CD14-positive monocyte (primary cell): ENCODE measurements around the gene TOM1L2. TPM values are rescaled to one million over a fixed set of nuclear protein-coding genes. Genes with fewer than 3 reads are reported as not detected.

Experiments
- DNase-seq, 3 donors: peaks; one replicate each; pipeline ENCODE4 v3.0.0-alpha.2; 2011 to 2022
- H2AFZ ChIP-seq: 2 replicates; pipeline ENCODE4 v1.6.0; 2012; ENCODE audit warnings: mild to moderate bottlenecking, low read depth, low read length, inconsistent platforms; ENCODE audit not compliant: insufficient read depth, poor library complexity, severe bottlenecking
- H3K27ac ChIP-seq, 2 donors: 1 replicate in 1 of 2; 2 replicates in 1 of 2; pipeline ENCODE4 v1.5.1; 2012 to 2013; ENCODE audit warnings: low read length in 2 of 2, control low read depth in 1 of 2, inconsistent platforms in 1 of 2, low read depth in 1 of 2, mild to moderate bottlenecking in 1 of 2
- H3K27me3 ChIP-seq, 2 donors: one replicate each; pipeline versions ENCODE4 v1.6.0 to v1.6.1; 2011 to 2013; ENCODE audit warnings: low read length in 2 of 2; ENCODE audit not compliant: control insufficient read depth in 2 of 2, insufficient read depth in 2 of 2
- H3K36me3 ChIP-seq, 2 donors: replicated peaks in 1 of 2; 1 replicate in 1 of 2; 2 replicates in 1 of 2; pipeline versions ENCODE4 v1.5.1 to v1.6.1; 2012 to 2013; ENCODE audit warnings: low read length in 2 of 2, control low read depth in 1 of 2, inconsistent platforms in 1 of 2, mild to moderate bottlenecking in 1 of 2; ENCODE audit not compliant: insufficient read depth in 2 of 2, control insufficient read depth in 1 of 2
- H3K4me1 ChIP-seq, 2 donors: 1 replicate in 1 of 2; 2 replicates in 1 of 2; pipeline versions ENCODE4 v1.5.1 to v1.6.1; 2012 to 2013; ENCODE audit warnings: low read length in 2 of 2, control low read depth in 1 of 2, inconsistent platforms in 1 of 2, mild to moderate bottlenecking in 1 of 2, moderate library complexity in 1 of 2; ENCODE audit not compliant: insufficient read depth in 2 of 2, control insufficient read depth in 1 of 2
- H3K4me2 ChIP-seq: replicated peaks from 2 replicates; pipeline ENCODE3; 2012; ENCODE audit warnings: low read length, moderate library complexity, mild to moderate bottlenecking; ENCODE audit not compliant: poor library complexity, severe bottlenecking; ENCODE audit errors: extremely low read depth
- H3K4me3 ChIP-seq, 3 experiments: fragments of 200-600 bp in 1 of 3; sonication (generic) in 1 of 3; replicated peaks in 1 of 3; 1 replicate in 2 of 3; 2 replicates in 1 of 3; pipeline ENCODE4 v1.5.1; 2011 to 2013; ENCODE audit warnings: low read length in 3 of 3, mild to moderate bottlenecking in 3 of 3, control low read depth in 2 of 3, low read depth in 2 of 3, inconsistent platforms in 1 of 3, moderate library complexity in 1 of 3
- H3K79me2 ChIP-seq: 2 replicates; pipeline ENCODE4 v1.6.0; 2012; ENCODE audit warnings: mild to moderate bottlenecking, control low read depth, inconsistent platforms, low read length, moderate library complexity; ENCODE audit not compliant: insufficient read depth
- H3K9ac ChIP-seq: 2 replicates; pipeline ENCODE4 v1.6.0; 2017; ENCODE audit warnings: low read length, mild to moderate bottlenecking; ENCODE audit not compliant: insufficient read depth, poor library complexity, severe bottlenecking
- H3K9me3 ChIP-seq, 2 donors: replicated peaks in 1 of 2; 1 replicate in 1 of 2; 2 replicates in 1 of 2; pipeline versions ENCODE4 v1.5.1 to v1.6.1; 2012 to 2013; ENCODE audit warnings: low read length in 2 of 2, control low read depth in 1 of 2; ENCODE audit not compliant: control insufficient read depth in 1 of 2, insufficient read depth in 1 of 2
- H4K20me1 ChIP-seq: 2 replicates; pipeline ENCODE4 v1.6.0; 2012; ENCODE audit warnings: mild to moderate bottlenecking, low read length, control low read depth, moderate library complexity; ENCODE audit not compliant: insufficient read depth
- H3K27ac Mint-ChIP-seq, 7 donors: one replicate each; pipeline ENCODE4 v1.8.0; 2020; ENCODE audit warnings: mild to moderate bottlenecking in 7 of 7, mixed read lengths in 7 of 7, moderate library complexity in 6 of 7, inconsistent platforms in 2 of 7
- H3K27me3 Mint-ChIP-seq, 3 donors: one replicate each; pipeline ENCODE4 v1.8.0; 2021 to 2022; ENCODE audit warnings: low read depth in 3 of 3, mild to moderate bottlenecking in 3 of 3, mixed read lengths in 3 of 3, moderate library complexity in 3 of 3, inconsistent platforms in 1 of 3
- H3K36me3 Mint-ChIP-seq, 2 donors: one replicate each; pipeline ENCODE4 v1.8.0; 2020; ENCODE audit warnings: mixed read lengths in 2 of 2, inconsistent platforms in 1 of 2, mild to moderate bottlenecking in 1 of 2
- H3K4me1 Mint-ChIP-seq: one replicate; pipeline ENCODE4 v1.8.0; 2020; ENCODE audit warnings: mild to moderate bottlenecking, mixed read lengths
- H3K4me3 Mint-ChIP-seq, 2 donors: one replicate each; pipeline ENCODE4 v1.8.0; 2020; ENCODE audit warnings: mild to moderate bottlenecking in 2 of 2, mixed read lengths in 2 of 2, moderate library complexity in 1 of 2
- H3K9me3 Mint-ChIP-seq, 7 donors: one replicate each; pipeline ENCODE4 v1.8.0; 2020 to 2022; ENCODE audit warnings: mixed read lengths in 7 of 7, mild to moderate bottlenecking in 6 of 7, moderate library complexity in 6 of 7, inconsistent platforms in 2 of 7
- CTCF ChIP-seq: fragments of 200-600 bp; IDR thresholded peaks from one replicate; pipeline ENCODE4 v1.8.0; 2022; ENCODE audit warnings: antibody characterized with exemption, mild to moderate bottlenecking
- WGBS: methylation state at CpG from one replicate; pipeline ENCODE4 v1.1.5; 2013; ENCODE audit warnings: missing lambda C conversion rate; ENCODE audit not compliant: insufficient coverage; 5-methylcytosine and 5-hydroxymethylcytosine counted together
- intact Hi-C, 2 donors: fragments of 100-400 bp; cut with micrococcal nuclease; formaldehyde crosslinking; loops; one replicate each; pipeline versions ENCODE4 v1.15.0 to v1.15.1; 2023
- polyA plus RNA-seq, 3 donors: library from polyadenylated mRNA; depleted of rRNA in 1 of 3; unstranded in 2 of 3; stranded (reverse) in 1 of 3; fragments of 300-500 nt in 2 of 3; fragments of >200 nt in 1 of 3; fragmentation: Illumina TruSeq in 2 of 3; gene quantifications; 1 replicate in 2 of 3; 2 replicates in 1 of 3; pipeline ENCODE4 v1.2.3, GENCODE V29; 2012 to 2021

Gene TOM1L2
- polyA plus RNA-seq, 3 donors, result 1.7 to 28.2 (median 2.8) TPM

DNA sequence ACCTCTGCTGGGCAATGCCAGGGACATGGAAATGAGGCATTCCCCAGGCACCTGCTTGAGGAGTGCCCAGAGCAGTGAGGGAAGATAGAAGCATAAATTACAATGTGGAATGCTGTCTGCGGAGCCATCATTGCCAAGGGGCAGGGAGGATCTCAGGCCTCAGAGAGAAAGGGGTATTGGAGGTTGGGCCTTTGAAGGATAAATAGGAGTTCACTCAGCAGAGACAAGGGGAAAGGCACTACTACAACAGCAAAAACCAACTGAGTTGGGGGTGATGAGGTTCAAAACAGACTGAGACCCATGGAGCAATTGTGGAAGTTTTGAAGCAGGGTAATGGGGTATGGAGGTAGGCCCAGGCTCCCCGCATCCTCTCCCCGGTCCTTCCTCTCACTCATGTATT is 168.2 kb downstream of the TOM1L2 start:
- Mint-ChIP-seq H3K9me3 (no peaks in the 10 kb centered on the region), H3K4me3 (no peak overlapping the region), H3K27ac (no peak overlapping the region), H3K4me1 (no peaks in the 10 kb centered on the region), H3K27me3 (peaks cover 0 to 2% (median 0%) of the 10 kb centered on the region in 3 donors), H3K36me3 (peaks cover 34 to 35% of the 10 kb centered on the region in 2 donors)
- no peak overlapping the region for H2AFZ ChIP-seq
- H4K20me1 ChIP-seq, result no peaks in the 10 kb centered on the region
- no peak overlapping the region for H3K27ac ChIP-seq
- H3K36me3 ChIP-seq, result peaks cover 20 to 31% of the 10 kb centered on the region in 2 donors
- no peaks in the 10 kb centered on the region for H3K79me2 ChIP-seq
- intact Hi-C loops, result no loop called here
- no peaks in the 10 kb centered on the region for H3K9me3 ChIP-seq
- no peak overlapping the region for H3K4me2 ChIP-seq
- H3K4me1 ChIP-seq, result no peaks in the 10 kb centered on the region
- no peak overlapping the region for H3K4me3 ChIP-seq
- no peak for DNase-seq
- 94% methylated on average over 2 of the region's 3 CpGs for WGBS
- no peaks in the 10 kb centered on the region for H3K27me3 ChIP-seq
- no peak for TF ChIP-seq CTCF
- no peak overlapping the region for H3K9ac ChIP-seq

- TF ChIP-seq CTCF, result no peak
- H3K36me3 ChIP-seq, result peaks cover 33 to 44% of the 10 kb centered on the region in 2 donors
- intact Hi-C loops, result no loop called here
- whole genome bisulfite sequencing, result 96% methylated on average over 9 of the region's 13 CpGs
- no peak overlapping the region for H3K27ac Mint-ChIP-seq
- no peaks in the 10 kb centered on the region for H4K20me1 ChIP-seq
- H3K4me3 ChIP-seq, result no peak overlapping the region
- H3K36me3 Mint-ChIP-seq, result peaks cover 35 to 44% of the 10 kb centered on the region in 2 donors
- H3K27me3 ChIP-seq, result no peaks in the 10 kb centered on the region
- H3K4me1 ChIP-seq, result no peaks in the 10 kb centered on the region
- no peak overlapping the region for H2AFZ ChIP-seq
- no peaks in the 10 kb centered on the region for H3K79me2 ChIP-seq
- H3K4me1 Mint-ChIP-seq, result no peaks in the 10 kb centered on the region
- peaks cover 0 to 2% (median 2%) of the 10 kb centered on the region in 3 donors for H3K27me3 Mint-ChIP-seq
- no peak overlapping the region for H3K4me3 Mint-ChIP-seq
- no peaks in the 10 kb centered on the region for H3K9me3 ChIP-seq
- H3K4me2 ChIP-seq, result no peak overlapping the region
- DNase-seq, result no peak
- no peak overlapping the region for H3K9ac ChIP-seq
- H3K9me3 Mint-ChIP-seq, result no peaks in the 10 kb centered on the region
- H3K27ac ChIP-seq, result no peak overlapping the region
These were observed 170.3 kb downstream of the TOM1L2 start for GRCh38 chr17:17801800-17802481.
